Colonic mucosa (tissue), 4 donors: ENCODE results near the gene RPH3AL. TPM values are rescaled to one million over a fixed set of nuclear protein-coding genes. Genes with fewer than 3 reads are reported as not detected.

Experiments
- DNase-seq: peaks from one replicate; pipeline ENCODE4 v3.0.0-alpha.2; 2020
- H3K27ac ChIP-seq: fragments of 200-600 bp; one replicate; pipeline ENCODE4 v1.8.0; 2021
- H3K27me3 ChIP-seq: fragments of 200-600 bp; one replicate; pipeline ENCODE4 v1.8.0; 2021
- H3K36me3 ChIP-seq: fragments of 200-600 bp; one replicate; pipeline ENCODE4 v1.8.0; 2021
- H3K4me1 ChIP-seq: fragments of 200-600 bp; one replicate; pipeline ENCODE4 v1.8.0; 2021; ENCODE audit warnings: mild to moderate bottlenecking
- H3K4me3 ChIP-seq: fragments of 200-600 bp; one replicate; pipeline ENCODE4 v1.8.0; 2021
- H3K9ac ChIP-seq, 2 donors: one replicate each; pipeline ENCODE4 v1.7.0; 2013; ENCODE audit warnings: control low read depth in 2 of 2, low read depth in 2 of 2, low read length in 2 of 2
- H3K9me3 ChIP-seq: fragments of 200-600 bp; one replicate; pipeline ENCODE4 v1.8.0; 2021
- CTCF ChIP-seq: fragments of 200-600 bp; IDR thresholded peaks from one replicate; pipeline ENCODE4 v1.8.0; 2022; ENCODE audit warnings: antibody characterized with exemption, mild to moderate bottlenecking
- intact Hi-C: fragments of 100-400 bp; cut with DNase I; formaldehyde crosslinking; loops from one replicate; pipeline ENCODE4 v1.14.1; 2022
- total RNA-seq, 2 donors: library from RNA; stranded (reverse); fragmentation: NEBNext Ultra II Directional in 1 of 2; extraction: Animal tissue kit (Norgen Biotek cat#: 25700) in 1 of 2; gene quantifications; one replicate each; pipeline ENCODE4 v1.2.1, GENCODE V29; 2021
- donor health status: healthy.
- donor health status: DM: no; HTN: no; CAD: no.
- donor health status: DM: no; HTN: no; CAD: no.

RPH3AL gene
- total RNA-seq, 2 donors from 2014 or later: 14.9 to 34.2 TPM

GRCh38 chr17:357644-358043 lies 5.0 kb upstream of the RPH3AL start:
- Histone ChIP-seq H3K4me1 (peaks cover 5% of the 10 kb centered on the region), H3K36me3 (no peaks in the 10 kb centered on the region), H3K4me3 (no peak overlapping the region), H3K27me3 (no peaks in the 10 kb centered on the region), H3K9ac (no peak overlapping the region), H3K27ac (no peak overlapping the region), H3K9me3 (no peaks in the 10 kb centered on the region)
- no peak for TF ChIP-seq CTCF
- no peak for DNase-seq
- intact Hi-C loops: loop anchor here (10.0 kb wide), 1 partner anchor 113 kb away; no protein-coding TSS in a partner anchor

- DNase-seq: no peak
- H3K9ac ChIP-seq: no peak overlapping the region
- no peaks in the 10 kb centered on the region for H3K36me3 ChIP-seq
- no peaks in the 10 kb centered on the region for H3K27me3 ChIP-seq
- no peaks in the 10 kb centered on the region for H3K9me3 ChIP-seq
- no peak for TF ChIP-seq CTCF
- H3K4me1 ChIP-seq: peaks cover 5% of the 10 kb centered on the region
- intact Hi-C loops: loop anchor here (10.0 kb wide), 1 partner anchor 112 kb away; no protein-coding TSS in a partner anchor
- H3K4me3 ChIP-seq: no peak overlapping the region
- H3K27ac ChIP-seq: no peak overlapping the region
These were observed 4.2 kb upstream of the RPH3AL start for GRCh38 chr17:356671-357434.

GRCh38 chr17:354651-355556 lies 2.3 kb upstream of the RPH3AL start:
- Histone ChIP-seq H3K27me3 (no peaks in the 10 kb centered on the region), H3K9ac (peak overlapping the region in 1 of 2 donors; percentile 15), H3K36me3 (no peaks in the 10 kb centered on the region), H3K9me3 (no peaks in the 10 kb centered on the region), H3K4me1 (peaks cover 11% of the 10 kb centered on the region), H3K4me3 (no peak overlapping the region), H3K27ac (no peak overlapping the region)
- intact Hi-C loops: loop anchor here (10.0 kb wide), 1 partner anchor 110 kb away; no protein-coding TSS in a partner anchor
- no peak for TF ChIP-seq CTCF
- DNase-seq: no peak

GRCh38 chr17:353838-354234 lies 1.2 kb upstream of the RPH3AL start:
- intact Hi-C loops: loop anchor here (10.0 kb wide), 1 partner anchor 109 kb away; no protein-coding TSS in a partner anchor
- peak overlapping the region in 1 of 2 donors; percentile 75 for H3K9ac ChIP-seq

More at GRCh38 chr17:353838-354234, 1.2 kb upstream of the RPH3AL start:
- H3K36me3 ChIP-seq: no peaks in the 10 kb centered on the region
- H3K9me3 ChIP-seq: no peaks in the 10 kb centered on the region
- DNase-seq: no peak
- H3K4me1 ChIP-seq: peaks cover 16% of the 10 kb centered on the region
- H3K27ac ChIP-seq: peak overlapping the region; percentile 85
- no peak for TF ChIP-seq CTCF
- H3K4me3 ChIP-seq: no peak overlapping the region
- H3K27me3 ChIP-seq: no peaks in the 10 kb centered on the region
